B cell (primary cell): ENCODE data around the gene OR51L1. TPM values are rescaled to one million over a fixed set of nuclear protein-coding genes. Genes with fewer than 3 reads are reported as not detected.

ENCODE experiments used
- ATAC-seq: fragments of 200-7000 bp; cut with Tn5 transposase; one replicate; pipeline ENCODE4 v1.10.0; 2021; ENCODE audit warnings: low read depth, mild to moderate bottlenecking, moderate number of reproducible peaks, moderate library complexity
- CTCF ChIA-PET: fragments of 350-600 bp; sonication (Branson Sonifier 250); formaldehyde crosslinking; loops from one replicate; lab custom pipeline; 2021; ENCODE audit warnings: antibody characterized with exemption, inconsistent platforms; lab: Charles Lee
- POLR2A ChIA-PET: fragments of 350-600 bp; sonication (Branson Sonifier 250); formaldehyde crosslinking; loops from one replicate; lab custom pipeline; 2021; ENCODE audit warnings: antibody characterized with exemption; lab: Charles Lee
- DNase-seq: peaks from one replicate; pipeline ENCODE4 v3.0.0; 2013
- H2AFZ ChIP-seq: 2 replicates; pipeline ENCODE4 v1.6.1; 2012; ENCODE audit warnings: mild to moderate bottlenecking, low read depth, low read length; ENCODE audit not compliant: insufficient read depth, poor library complexity, severe bottlenecking
- H3K27ac ChIP-seq, 2 donors: 1 replicate in 1 of 2; 2 replicates in 1 of 2; pipeline ENCODE4 v1.5.1; 2012 to 2013; ENCODE audit warnings: low read length in 2 of 2, mild to moderate bottlenecking in 2 of 2, moderate library complexity in 1 of 2
- H3K27me3 ChIP-seq, 4 experiments: fragments of 200-600 bp in 1 of 4; sonication (generic) in 1 of 4; replicated peaks in 1 of 4; 1 replicate in 2 of 4; 2 replicates in 2 of 4; pipeline versions ENCODE4 v1.6.1 to v1.7.0; 2013 to 2016; ENCODE audit warnings: low read length in 3 of 4, mild to moderate bottlenecking in 2 of 4, mixed read lengths in 1 of 4, moderate library complexity in 1 of 4; ENCODE audit not compliant: insufficient read depth in 4 of 4, control insufficient read depth in 3 of 4; ENCODE audit errors: control extremely low read depth in 1 of 4
- H3K36me3 ChIP-seq, 2 experiments: replicated peaks in 1 of 2; 1 replicate in 1 of 2; 2 replicates in 1 of 2; pipeline versions ENCODE4 v1.6.1 to v1.7.1; 2013; ENCODE audit warnings: low read length in 1 of 2; ENCODE audit not compliant: insufficient read depth in 2 of 2, control insufficient read depth in 1 of 2; ENCODE audit errors: control extremely low read depth in 1 of 2, extremely low read depth in 1 of 2
- H3K4me1 ChIP-seq, 2 donors: fragments of 200-600 bp in 1 of 2; sonication (generic) in 1 of 2; 1 replicate in 1 of 2; 2 replicates in 1 of 2; pipeline versions ENCODE4 v1.5.1 to v1.6.1; 2013 to 2017; ENCODE audit warnings: low read length in 2 of 2; ENCODE audit not compliant: control insufficient read depth in 2 of 2, insufficient read depth in 2 of 2
- H3K4me2 ChIP-seq: replicated peaks from 2 replicates; pipeline ENCODE3; 2012; ENCODE audit warnings: mild to moderate bottlenecking, low read depth, low read length; ENCODE audit not compliant: poor library complexity, severe bottlenecking
- H3K4me3 ChIP-seq, 5 experiments: fragments of 200-600 bp in 1 of 5; sonication (generic) in 1 of 5; 1 replicate in 3 of 5; 2 replicates in 2 of 5; pipeline versions ENCODE4 v1.5.1 to v1.7.0; 2011 to 2016; ENCODE audit warnings: low read length in 4 of 5, mild to moderate bottlenecking in 4 of 5, low read depth in 2 of 5, control low read depth in 1 of 5, moderate library complexity in 1 of 5; ENCODE audit not compliant: insufficient read depth in 1 of 5; ENCODE audit errors: control extremely low read depth in 1 of 5, extremely low read depth in 1 of 5
- H3K79me2 ChIP-seq: fragments of 200-600 bp; sonication (generic); one replicate; pipeline ENCODE4 v1.6.0; 2016; ENCODE audit warnings: low read length; ENCODE audit not compliant: control insufficient read depth, insufficient read depth
- H3K9ac ChIP-seq: fragments of 200-600 bp; sonication (generic); 2 replicates; pipeline ENCODE4 v1.6.1; 2017; ENCODE audit warnings: mild to moderate bottlenecking, low read length, moderate library complexity
- H3K9me3 ChIP-seq, 3 donors: one replicate each; pipeline versions ENCODE4 v1.6.1 to v1.7.1; 2013; ENCODE audit warnings: low read length in 2 of 3; ENCODE audit not compliant: control insufficient read depth in 2 of 3, insufficient read depth in 1 of 3; ENCODE audit errors: control extremely low read depth in 1 of 3
- H4K20me1 ChIP-seq: 2 replicates; pipeline ENCODE4 v1.6.0; 2012; ENCODE audit warnings: mild to moderate bottlenecking, low read length; ENCODE audit not compliant: insufficient read depth, control insufficient read depth, poor library complexity, severe bottlenecking
- H3K27ac Mint-ChIP-seq: one replicate; pipeline ENCODE4 v1.8.0; 2021; ENCODE audit warnings: mixed read lengths
- H3K27me3 Mint-ChIP-seq: one replicate; pipeline ENCODE4 v1.8.0; 2021; ENCODE audit warnings: mixed read lengths
- H3K4me1 Mint-ChIP-seq: one replicate; pipeline ENCODE4 v1.8.0; 2021; ENCODE audit warnings: mixed read lengths
- H3K4me3 Mint-ChIP-seq: one replicate; pipeline ENCODE4 v1.8.0; 2021; ENCODE audit warnings: mixed read lengths
- H3K9me3 Mint-ChIP-seq: one replicate; pipeline ENCODE4 v1.8.0; 2022; ENCODE audit warnings: mixed read lengths; ENCODE audit not compliant: insufficient read depth
- CTCF ChIP-seq: fragments of 200-600 bp; IDR thresholded peaks from one replicate; pipeline ENCODE4 v1.8.0; 2022; ENCODE audit warnings: antibody characterized with exemption, mild to moderate bottlenecking
- EZH2 ChIP-seq: IDR thresholded peaks from 2 replicates; pipeline ENCODE4 v1.6.1; 2012; ENCODE audit warnings: borderline replicate concordance, low read depth, mild to moderate bottlenecking, moderate library complexity, low read length; ENCODE audit not compliant: insufficient read depth, poor library complexity, severe bottlenecking
- WGBS: methylation state at CpG from one replicate; pipeline ENCODE4 v1.1.5; 2013; ENCODE audit warnings: missing lambda C conversion rate; ENCODE audit not compliant: insufficient coverage; 5-methylcytosine and 5-hydroxymethylcytosine counted together
- intact Hi-C: fragments of 100-400 bp; cut with micrococcal nuclease; formaldehyde crosslinking; loops from one replicate; pipeline ENCODE4 v1.10.0; 2022
- polyA plus RNA-seq: library from polyadenylated mRNA; depleted of rRNA; stranded (reverse); fragments of >200 nt; gene quantifications from 2 replicates; pipeline ENCODE4 v1.2.3, GENCODE V29; 2012
- total RNA-seq, 2 donors: library from RNA; stranded (reverse); fragments of 120-200 nt in 1 of 2; gene quantifications; 1 replicate in 1 of 2; 2 replicates in 1 of 2; pipeline versions ENCODE4 v1.2.3 to v1.2.4, GENCODE V29; 2013 to 2022

The OR51L1 gene
- total and polyA plus RNA-seq, 2 donors (not counting 1 experiment from before 2014, with no cell fraction given) = not detected

- H4K20me1 ChIP-seq = no peaks in the 10 kb centered on the region
- WGBS = no CpG with 5 or more reads among the region's 4 CpGs
- no peak overlapping the region for H3K27ac ChIP-seq
- no peaks in the 10 kb centered on the region for H3K36me3 ChIP-seq
- POLR2A ChIA-PET = no interaction called here
- no peak overlapping the region for H3K4me2 ChIP-seq
- H3K4me3 ChIP-seq = no peak overlapping the region
- Mint-ChIP-seq H3K4me3 (no peak overlapping the region), H3K9me3 (no peaks in the 10 kb centered on the region), H3K4me1 (no peaks in the 10 kb centered on the region), H3K27ac (no peak overlapping the region), H3K27me3 (no peaks in the 10 kb centered on the region)
- no peak overlapping the region for H2AFZ ChIP-seq
- no peak for TF ChIP-seq CTCF
- no peak for TF ChIP-seq EZH2
- no peaks in the 10 kb centered on the region for H3K27me3 ChIP-seq
- DNase-seq = no peak
- H3K79me2 ChIP-seq = no peaks in the 10 kb centered on the region
- H3K9me3 ChIP-seq = no peaks in the 10 kb centered on the region
- intact Hi-C loops = no loop called here
- H3K9ac ChIP-seq = no peak overlapping the region
- CTCF ChIA-PET = no interaction called here
- H3K4me1 ChIP-seq = no peaks in the 10 kb centered on the region
- ATAC-seq = no peak
Observed at GRCh38 chr11:5040876-5041275, 46.2 kb downstream of the OR51L1 start.

DNA sequence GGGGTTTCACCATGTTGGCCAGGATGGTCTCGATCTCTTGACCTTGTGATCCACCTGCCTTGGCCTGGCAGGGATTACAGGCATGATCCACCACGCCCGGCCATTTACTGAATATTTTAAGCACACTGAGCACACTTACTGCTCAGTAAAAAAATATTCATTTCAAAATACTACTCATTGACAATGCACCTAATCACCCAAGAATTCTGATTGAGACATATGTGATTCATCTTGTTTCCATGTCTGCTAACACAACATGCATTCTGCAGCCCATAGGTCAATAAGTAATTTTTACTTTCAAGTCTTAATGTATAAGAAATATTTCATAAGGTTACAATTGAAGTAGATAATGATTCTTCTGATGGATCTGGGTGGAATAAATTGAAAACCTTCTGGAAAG, 47.4 kb downstream of the OR51L1 start:
- H3K27me3 ChIP-seq = no peaks in the 10 kb centered on the region
- no peak overlapping the region for H3K4me2 ChIP-seq
- no peaks in the 10 kb centered on the region for H3K36me3 ChIP-seq
- no peak overlapping the region for H3K4me3 ChIP-seq
- no peaks in the 10 kb centered on the region for H3K9me3 ChIP-seq
- intact Hi-C loops = no loop called here
- Mint-ChIP-seq H3K9me3 (no peaks in the 10 kb centered on the region), H3K27me3 (no peaks in the 10 kb centered on the region), H3K4me1 (no peaks in the 10 kb centered on the region), H3K27ac (no peak overlapping the region), H3K4me3 (no peak overlapping the region)
- no peak overlapping the region for H3K9ac ChIP-seq
- TF ChIP-seq EZH2 (no peak), CTCF (no peak)
- no peaks in the 10 kb centered on the region for H3K4me1 ChIP-seq
- no peak for DNase-seq
- no peak overlapping the region for H3K27ac ChIP-seq
- H4K20me1 ChIP-seq = no peaks in the 10 kb centered on the region
- 81% methylated on average over 3 of the region's 3 CpGs for WGBS
- ChIA-PET CTCF (no interaction called here), POLR2A (no interaction called here)
- H2AFZ ChIP-seq = no peak overlapping the region
- ATAC-seq = no peak
- H3K79me2 ChIP-seq = no peaks in the 10 kb centered on the region
